Epithelial cell of proximal tubule (primary cell): ENCODE measurements around the gene ANKS4B. TPM values are rescaled to one million over a fixed set of nuclear protein-coding genes. Genes with fewer than 3 reads are reported as not detected.

Experiments used
- DNase-seq: peaks from one replicate; pipeline ENCODE4 v3.0.0-alpha.2; 2011; ENCODE audit warnings: low read depth
- H3K4me3 ChIP-seq: 2 replicates; pipeline ENCODE4 v1.5.1; 2011; ENCODE audit warnings: low read depth, mild to moderate bottlenecking, low read length
- total RNA-seq: library from RNA; depleted of rRNA; stranded (reverse); fragments of >200 nt; gene quantifications from 2 replicates; pipeline ENCODE4 v1.2.3, GENCODE V29; 2015
- TF ChIP-seq, protein P1 (sequence below): conservative IDR thresholded peaks from 2 replicates; pipeline ENCODE4 v1.5.1; 2012; ENCODE audit warnings: low read depth, mild to moderate bottlenecking, low read length

Gene ANKS4B, protein sequence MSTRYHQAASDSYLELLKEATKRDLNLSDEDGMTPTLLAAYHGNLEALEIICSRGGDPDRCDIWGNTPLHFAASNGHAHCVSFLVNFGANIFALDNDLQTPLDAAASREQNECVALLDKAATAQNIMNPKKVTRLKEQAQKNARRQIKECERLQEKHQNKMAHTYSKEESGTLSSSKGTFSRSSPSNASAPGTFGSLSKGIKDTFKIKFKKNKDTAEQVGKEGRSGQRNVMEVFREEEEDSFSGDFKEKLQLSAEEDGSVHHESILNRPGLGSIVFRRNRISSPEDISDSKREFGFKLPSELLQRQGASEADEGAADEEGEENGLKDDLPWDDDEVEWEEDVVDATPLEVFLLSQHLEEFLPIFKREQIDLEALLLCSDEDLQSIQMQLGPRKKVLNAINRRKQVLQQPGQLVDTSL
- not detected in 2 replicates for total RNA-seq

DNA sequence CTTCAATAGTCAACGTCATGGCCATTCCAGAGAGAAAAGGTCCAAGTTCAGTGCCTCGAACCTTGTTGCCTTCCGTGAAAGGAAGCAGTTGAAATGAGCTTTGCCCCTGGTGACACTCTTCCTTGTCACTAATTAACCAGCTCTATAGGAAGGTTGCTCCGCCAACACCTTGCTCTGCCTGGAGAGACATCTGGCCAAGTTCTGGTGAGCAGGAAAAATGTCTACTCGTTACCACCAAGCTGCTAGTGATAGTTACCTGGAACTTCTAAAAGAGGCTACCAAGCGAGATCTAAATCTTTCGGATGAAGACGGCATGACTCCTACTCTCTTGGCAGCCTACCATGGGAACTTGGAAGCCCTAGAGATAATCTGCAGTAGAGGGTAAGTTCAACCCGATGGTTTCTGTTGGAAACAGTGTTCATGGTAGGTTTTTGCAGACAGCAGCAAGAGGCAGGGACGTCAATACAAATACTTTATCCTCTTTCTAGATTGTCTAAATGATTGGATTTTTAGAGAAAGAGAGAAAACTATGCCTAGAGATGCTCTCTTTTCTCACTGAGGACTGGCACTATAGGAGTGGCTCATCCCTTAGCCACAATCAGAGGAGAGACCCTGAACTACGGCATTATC, at the start of gene ANKS4B:
TSS of gene ANKS4B (plus strand) at position 179 of the 630 bp plus-strand sequence. CDS start at position 218, 39 bp downstream.
- peak within 1 kb of the TSS; percentile 32 for H3K4me3 ChIP-seq
- peak; percentile 13 for DNase-seq
- TF ChIP-seq, protein P1, sequence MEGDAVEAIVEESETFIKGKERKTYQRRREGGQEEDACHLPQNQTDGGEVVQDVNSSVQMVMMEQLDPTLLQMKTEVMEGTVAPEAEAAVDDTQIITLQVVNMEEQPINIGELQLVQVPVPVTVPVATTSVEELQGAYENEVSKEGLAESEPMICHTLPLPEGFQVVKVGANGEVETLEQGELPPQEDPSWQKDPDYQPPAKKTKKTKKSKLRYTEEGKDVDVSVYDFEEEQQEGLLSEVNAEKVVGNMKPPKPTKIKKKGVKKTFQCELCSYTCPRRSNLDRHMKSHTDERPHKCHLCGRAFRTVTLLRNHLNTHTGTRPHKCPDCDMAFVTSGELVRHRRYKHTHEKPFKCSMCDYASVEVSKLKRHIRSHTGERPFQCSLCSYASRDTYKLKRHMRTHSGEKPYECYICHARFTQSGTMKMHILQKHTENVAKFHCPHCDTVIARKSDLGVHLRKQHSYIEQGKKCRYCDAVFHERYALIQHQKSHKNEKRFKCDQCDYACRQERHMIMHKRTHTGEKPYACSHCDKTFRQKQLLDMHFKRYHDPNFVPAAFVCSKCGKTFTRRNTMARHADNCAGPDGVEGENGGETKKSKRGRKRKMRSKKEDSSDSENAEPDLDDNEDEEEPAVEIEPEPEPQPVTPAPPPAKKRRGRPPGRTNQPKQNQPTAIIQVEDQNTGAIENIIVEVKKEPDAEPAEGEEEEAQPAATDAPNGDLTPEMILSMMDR: no peak

DNA sequence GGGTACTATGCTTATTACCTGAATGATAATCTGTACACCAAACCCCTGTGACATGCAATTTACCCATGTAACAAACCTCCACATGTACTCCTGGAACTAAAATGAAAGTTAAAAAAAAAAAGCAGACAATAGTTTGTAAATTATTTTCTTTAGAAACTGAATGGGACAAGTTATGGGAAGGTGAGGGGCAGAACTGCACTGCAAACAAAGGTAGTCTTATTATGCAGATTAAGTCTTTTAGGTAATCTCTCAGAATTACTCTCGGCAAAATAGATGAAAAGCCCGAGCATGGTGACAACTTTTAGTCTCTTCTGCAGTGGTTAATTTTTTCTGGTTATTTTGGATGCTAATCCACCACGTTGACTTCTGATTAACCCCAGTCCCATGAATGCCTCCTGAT, 49.5 kb upstream of the ANKS4B start:
- no peak overlapping the region for H3K4me3 ChIP-seq

DNA sequence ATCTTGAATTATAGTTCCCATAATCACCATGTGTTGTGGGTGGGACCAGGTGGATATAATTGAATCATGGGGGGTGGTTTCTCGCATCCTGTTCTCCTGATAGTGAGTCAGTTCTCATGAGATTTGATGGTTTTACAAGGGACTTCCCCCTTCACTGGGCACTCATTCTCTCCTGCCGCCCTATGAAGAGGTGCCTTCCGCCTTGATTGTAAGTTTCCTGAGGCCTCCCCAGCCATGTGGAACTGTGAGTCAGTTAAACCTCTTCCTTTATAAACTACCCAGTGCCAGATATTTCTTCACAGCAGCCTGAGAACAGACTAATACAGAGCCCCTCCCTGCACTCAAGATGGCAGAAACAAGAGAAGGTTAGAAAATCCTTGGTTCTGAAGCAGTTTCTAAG, 48.7 kb upstream of the ANKS4B start:
- DNase-seq: no peak
- TF ChIP-seq, protein P1: no peak
- no peak overlapping the region for H3K4me3 ChIP-seq

More for the DNA sequence above, 49.5 kb upstream of the ANKS4B start:
- no peak for DNase-seq
- TF ChIP-seq, protein P1: no peak

DNA sequence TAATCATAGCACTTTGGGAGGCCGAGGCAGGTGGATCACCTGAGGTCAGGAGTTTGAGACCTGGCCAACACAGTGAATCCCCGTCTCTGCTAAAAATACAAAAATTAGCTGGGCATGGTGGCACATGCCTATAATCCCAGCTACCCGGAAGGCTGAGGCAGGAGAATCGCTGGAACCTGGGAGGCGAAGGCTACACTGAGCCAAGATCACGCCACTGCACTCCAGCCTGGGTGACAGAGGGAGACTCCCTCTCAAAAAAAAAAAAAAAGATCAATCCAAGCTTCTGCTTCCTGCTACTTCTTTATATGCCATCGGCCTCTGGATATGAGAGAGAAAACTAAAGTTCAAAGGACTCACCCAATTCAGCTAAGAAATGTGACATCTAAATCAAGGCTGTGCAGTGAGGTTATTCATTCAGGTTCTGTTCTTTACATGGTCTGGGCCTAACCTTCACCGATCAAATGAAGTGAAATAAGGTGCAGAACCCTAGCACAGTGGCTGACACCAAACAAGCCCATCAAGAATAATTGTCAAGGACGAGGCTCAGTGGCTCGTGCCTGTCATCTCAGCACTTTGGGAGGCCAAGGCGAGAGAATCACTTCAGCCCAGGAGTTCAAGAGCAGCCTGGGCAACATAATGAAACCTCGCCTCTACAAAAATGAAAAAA, 47.7 kb upstream of the ANKS4B start:
- DNase-seq: no peak
- TF ChIP-seq, protein P1: no peak
- H3K4me3 ChIP-seq: no peak overlapping the region

DNA sequence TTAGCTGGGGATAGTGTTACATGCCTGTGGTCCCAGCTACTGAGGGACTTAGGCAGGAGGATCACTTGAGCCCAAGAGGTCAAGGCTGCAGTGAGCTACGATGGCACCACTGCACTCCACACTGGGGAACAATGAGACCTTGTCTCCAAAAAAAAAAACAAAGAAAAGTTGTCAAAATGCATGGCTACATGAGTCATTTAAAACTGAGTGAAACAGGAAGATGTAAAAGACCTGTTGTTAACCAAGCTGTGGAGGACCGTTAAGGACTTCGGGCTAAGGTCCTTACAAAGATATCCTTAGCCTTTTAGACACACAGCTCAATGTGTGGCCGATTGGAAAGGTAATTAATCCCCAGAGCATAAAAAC, 47.2 kb upstream of the ANKS4B start:
- TF ChIP-seq, protein P1: no peak
- DNase-seq: no peak
- no peak overlapping the region for H3K4me3 ChIP-seq

DNA sequence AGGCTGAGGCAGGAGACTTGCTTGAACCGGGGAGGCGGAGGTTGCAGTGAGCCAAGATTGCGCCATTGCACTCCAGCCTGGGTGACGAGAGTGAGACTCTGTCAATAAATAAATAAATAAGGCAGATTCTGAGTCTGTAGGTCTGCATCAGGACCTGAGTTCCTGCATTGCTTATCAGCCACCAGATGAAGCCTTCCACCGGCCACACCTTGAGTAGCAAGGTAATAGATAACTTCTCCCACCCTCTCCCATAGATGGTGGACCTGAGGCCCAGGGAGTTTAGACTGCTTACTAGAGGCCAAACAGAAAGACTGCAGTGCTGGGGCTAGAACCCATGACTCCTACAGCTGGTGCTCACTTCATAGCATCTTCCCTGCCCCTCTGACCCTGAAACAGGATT, 44.2 kb upstream of the ANKS4B start:
- H3K4me3 ChIP-seq: no peak overlapping the region
- no peak for DNase-seq
- TF ChIP-seq, protein P1: no peak
